IPS DF 4.7 (cell line): ENCODE measurements around the gene ADGRA3.
"Not testable (repeated sequence)": the region's sequence is repeated elsewhere in the genome, so short reads cannot be mapped to it uniquely, and the experiment has no call there.

Experiments used
- DNase-seq: peaks from one replicate; pipeline ENCODE4 v3.0.0-alpha.2; 2013; ENCODE audit warnings: low spot score; ENCODE audit errors: extremely low read depth

ADGRA3 gene

GRCh38 chr4:22439947-22440346 is 75.9 kb downstream of the ADGRA3 start:
- DNase-seq = no peak

- no peak for DNase-seq
These were observed 80.2 kb downstream of the ADGRA3 start for GRCh38 chr4:22435652-22436051.

GRCh38 chr4:22434895-22435294 is 81.0 kb downstream of the ADGRA3 start:
- DNase-seq = peak; percentile 36

GRCh38 chr4:22430626-22431025 is 85.2 kb downstream of the ADGRA3 start:
- DNase-seq = no peak

GRCh38 chr4:22428441-22428840 is 87.4 kb downstream of the ADGRA3 start:
- DNase-seq = no peak

GRCh38 chr4:22427675-22428074 is 88.2 kb downstream of the ADGRA3 start:
- no peak for DNase-seq

- no peak for DNase-seq
These were observed 95.6 kb downstream of the ADGRA3 start for GRCh38 chr4:22420291-22420690.

- DNase-seq = no peak
These were observed 98.5 kb downstream of the ADGRA3 start for GRCh38 chr4:22417408-22417807.

GRCh38 chr4:22416403-22416802 is 99.5 kb downstream of the ADGRA3 start:
- DNase-seq = no peak

GRCh38 chr4:22414833-22415232 is 101.0 kb downstream of the ADGRA3 start:
- no peak for DNase-seq

GRCh38 chr4:22413471-22413870 is 102.4 kb downstream of the ADGRA3 start:
- DNase-seq = no peak

GRCh38 chr4:22412013-22412412 is 103.9 kb downstream of the ADGRA3 start:
- no peak for DNase-seq

GRCh38 chr4:22410645-22411247 is 105.1 kb downstream of the ADGRA3 start:
- DNase-seq = no peak

- no peak for DNase-seq
These were observed 107.4 kb downstream of the ADGRA3 start for GRCh38 chr4:22408474-22408873.

GRCh38 chr4:22407361-22407760 is 108.5 kb downstream of the ADGRA3 start:
- DNase-seq = no peak

- no peak for DNase-seq
These were observed 117.2 kb downstream of the ADGRA3 start for GRCh38 chr4:22398671-22399070.

- DNase-seq = no peak
These were observed 124.3 kb downstream of the ADGRA3 start for GRCh38 chr4:22391551-22391950.

GRCh38 chr4:22389240-22389870 is 126.5 kb downstream of the ADGRA3 start:
- DNase-seq = peak; percentile 30

- DNase-seq = no peak
These were observed 130.3 kb downstream of the ADGRA3 start for GRCh38 chr4:22385611-22386011.

GRCh38 chr4:22384154-22384553 is 131.7 kb downstream of the ADGRA3 start:
- DNase-seq = no peak

GRCh38 chr4:22382216-22382615 is 133.7 kb downstream of the ADGRA3 start:
- not testable (repeated sequence) for DNase-seq

GRCh38 chr4:22372986-22373385 is 142.9 kb downstream of the ADGRA3 start:
- no peak for DNase-seq

- DNase-seq = no peak
These were observed 145.8 kb downstream of the ADGRA3 start for GRCh38 chr4:22369901-22370562.
